Panc1 (cell line): ENCODE measurements around the gene UROS. TPM values are rescaled to one million over a fixed set of nuclear protein-coding genes. Genes with fewer than 3 reads are reported as not detected.

Experiments
- ATAC-seq: fragments of 200-7000 bp; cut with Tn5 transposase; 2 replicates; pipeline ENCODE4 v1.9.1; 2020; ENCODE audit warnings: mild to moderate bottlenecking, moderate library complexity
- BruUV-seq: library from RNA; stranded (reverse); fragments of 400-500 nt; replicated peaks from 2 replicates; lab custom pipeline; 2021; lab: Mats Ljungman, UMichigan
- CTCF ChIA-PET: fragments of 300-600 bp; sonication (Branson Sonifier 250); formaldehyde crosslinking; loops from one replicate; lab custom pipeline; 2022; ENCODE audit warnings: antibody characterized with exemption; lab: Charles Lee
- POLR2A ChIA-PET: fragments of 300-600 bp; sonication (Branson Sonifier 250); formaldehyde crosslinking; loops from one replicate; lab custom pipeline; 2022; ENCODE audit warnings: antibody characterized with exemption; lab: Charles Lee
- DNase-seq: peaks from one replicate; pipeline ENCODE4 v3.0.0-alpha.2; 2010; ENCODE audit warnings: low read depth, low spot score
- H3K27ac ChIP-seq: 2 replicates; pipeline ENCODE4 v1.5.1; 2011; ENCODE audit warnings: mild to moderate bottlenecking, low read length, inconsistent platforms
- H3K27me3 ChIP-seq: fragments of 200-500 bp; sonication (Bioruptor generic); 2 replicates; pipeline ENCODE4 v1.6.0; 2014; ENCODE audit warnings: low read length, inconsistent platforms; ENCODE audit not compliant: control insufficient read depth, insufficient read depth
- H3K36me3 ChIP-seq: fragments of 200-500 bp; sonication (Bioruptor generic); 2 replicates; pipeline ENCODE4 v1.5.1; 2014; ENCODE audit warnings: inconsistent platforms, mild to moderate bottlenecking, low read length, moderate library complexity; ENCODE audit not compliant: control insufficient read depth, insufficient read depth
- H3K4me1 ChIP-seq: 2 replicates; pipeline ENCODE4 v1.5.1; 2011; ENCODE audit warnings: inconsistent platforms, mild to moderate bottlenecking, low read length, moderate library complexity; ENCODE audit not compliant: control insufficient read depth, insufficient read depth
- H3K4me3 ChIP-seq, 2 experiments: 2 replicates each; pipeline ENCODE4 v1.5.1; 2011 to 2012; ENCODE audit warnings: low read depth in 2 of 2, low read length in 2 of 2, mild to moderate bottlenecking in 2 of 2, inconsistent platforms in 1 of 2, moderate library complexity in 1 of 2
- H3K9me3 ChIP-seq: fragments of 200-500 bp; sonication (Bioruptor generic); 2 replicates; pipeline ENCODE4 v1.5.1; 2014; ENCODE audit warnings: low read depth, mild to moderate bottlenecking, inconsistent platforms, low read length, moderate library complexity; ENCODE audit not compliant: control insufficient read depth, insufficient read depth
- POLR2AphosphoS5 ChIP-seq: IDR thresholded peaks from 2 replicates; pipeline ENCODE4 v1.6.1; 2012; ENCODE audit warnings: mild to moderate bottlenecking, low read depth, low read length, moderate library complexity
- SIN3A ChIP-seq: IDR thresholded peaks from 2 replicates; pipeline ENCODE4 v1.6.1; 2012; ENCODE audit warnings: low read depth, mild to moderate bottlenecking, low read length, moderate library complexity, borderline replicate concordance; ENCODE audit not compliant: insufficient read depth
- TCF7L2 ChIP-seq: IDR thresholded peaks from 2 replicates; pipeline ENCODE4 v1.6.1; 2011; ENCODE audit warnings: mild to moderate bottlenecking, low read depth, low read length, inconsistent platforms
- in situ Hi-C: cut with HindIII; loops from 2 replicates; pipeline ENCODE4 v1.10.0; 2016; ENCODE audit warnings: low sequenced_read_pairs, low pct_unique_long_range_greater_than_20kb
- intact Hi-C: fragments of 100-400 bp; cut with micrococcal nuclease; formaldehyde crosslinking; loops from one replicate; pipeline ENCODE4 v1.10.0; 2022; ENCODE audit not compliant: unreplicated experiment
- total RNA-seq: library from RNA; stranded (reverse); gene quantifications from one replicate; pipeline ENCODE4 v1.2.1, GENCODE V29; 2021; ENCODE audit not compliant: unreplicated experiment
- TF ChIP-seq, protein P1 (sequence below): fragments of 450-650 bp; IDR thresholded peaks from 2 replicates; pipeline ENCODE4 v1.5.1; 2017; ENCODE audit warnings: mild to moderate bottlenecking
- TF ChIP-seq, protein P2 (sequence below), 2 experiments: IDR thresholded peaks; 2 replicates each; pipeline ENCODE4 v1.6.1; 2011 to 2012; ENCODE audit warnings: low read depth in 2 of 2, control low read depth in 1 of 2, low read length in 1 of 2, mild to moderate bottlenecking in 1 of 2, moderate library complexity in 1 of 2; ENCODE audit not compliant: insufficient read depth in 1 of 2

Gene UROS
- total RNA-seq, 1 experiment from 2014 or later = 103 TPM

DNA sequence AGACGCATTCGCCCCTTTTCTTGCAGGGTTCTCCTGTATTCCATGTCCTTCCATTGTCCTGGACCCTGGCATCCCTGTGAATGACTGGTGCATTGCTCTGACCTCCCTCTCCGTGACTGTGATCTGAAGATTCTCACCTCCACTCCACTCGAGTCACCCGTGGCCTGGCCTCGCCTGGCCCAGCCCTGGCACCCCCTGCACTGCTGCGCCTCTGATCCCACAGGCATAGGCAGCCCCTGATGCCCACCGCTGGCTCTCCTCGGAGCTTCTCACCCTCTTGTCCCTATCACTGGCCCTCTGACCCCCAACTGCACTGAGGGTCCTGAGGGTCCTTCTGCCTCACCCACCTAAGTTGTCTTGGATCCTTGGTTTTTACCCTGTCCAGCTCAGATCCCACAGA is 45.3 kb downstream of the UROS start:
- Histone ChIP-seq H3K4me1 (no peaks in the 10 kb centered on the region), H3K9me3 (no peaks in the 10 kb centered on the region), H3K36me3 (no peaks in the 10 kb centered on the region), H3K27me3 (no peaks in the 10 kb centered on the region), H3K27ac (no peak overlapping the region), H3K4me3 (no peak overlapping the region)
- TF ChIP-seq, protein P1, sequence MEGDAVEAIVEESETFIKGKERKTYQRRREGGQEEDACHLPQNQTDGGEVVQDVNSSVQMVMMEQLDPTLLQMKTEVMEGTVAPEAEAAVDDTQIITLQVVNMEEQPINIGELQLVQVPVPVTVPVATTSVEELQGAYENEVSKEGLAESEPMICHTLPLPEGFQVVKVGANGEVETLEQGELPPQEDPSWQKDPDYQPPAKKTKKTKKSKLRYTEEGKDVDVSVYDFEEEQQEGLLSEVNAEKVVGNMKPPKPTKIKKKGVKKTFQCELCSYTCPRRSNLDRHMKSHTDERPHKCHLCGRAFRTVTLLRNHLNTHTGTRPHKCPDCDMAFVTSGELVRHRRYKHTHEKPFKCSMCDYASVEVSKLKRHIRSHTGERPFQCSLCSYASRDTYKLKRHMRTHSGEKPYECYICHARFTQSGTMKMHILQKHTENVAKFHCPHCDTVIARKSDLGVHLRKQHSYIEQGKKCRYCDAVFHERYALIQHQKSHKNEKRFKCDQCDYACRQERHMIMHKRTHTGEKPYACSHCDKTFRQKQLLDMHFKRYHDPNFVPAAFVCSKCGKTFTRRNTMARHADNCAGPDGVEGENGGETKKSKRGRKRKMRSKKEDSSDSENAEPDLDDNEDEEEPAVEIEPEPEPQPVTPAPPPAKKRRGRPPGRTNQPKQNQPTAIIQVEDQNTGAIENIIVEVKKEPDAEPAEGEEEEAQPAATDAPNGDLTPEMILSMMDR = no peak
- TF ChIP-seq TCF7L2 = no peak
- TF ChIP-seq, protein P2, sequence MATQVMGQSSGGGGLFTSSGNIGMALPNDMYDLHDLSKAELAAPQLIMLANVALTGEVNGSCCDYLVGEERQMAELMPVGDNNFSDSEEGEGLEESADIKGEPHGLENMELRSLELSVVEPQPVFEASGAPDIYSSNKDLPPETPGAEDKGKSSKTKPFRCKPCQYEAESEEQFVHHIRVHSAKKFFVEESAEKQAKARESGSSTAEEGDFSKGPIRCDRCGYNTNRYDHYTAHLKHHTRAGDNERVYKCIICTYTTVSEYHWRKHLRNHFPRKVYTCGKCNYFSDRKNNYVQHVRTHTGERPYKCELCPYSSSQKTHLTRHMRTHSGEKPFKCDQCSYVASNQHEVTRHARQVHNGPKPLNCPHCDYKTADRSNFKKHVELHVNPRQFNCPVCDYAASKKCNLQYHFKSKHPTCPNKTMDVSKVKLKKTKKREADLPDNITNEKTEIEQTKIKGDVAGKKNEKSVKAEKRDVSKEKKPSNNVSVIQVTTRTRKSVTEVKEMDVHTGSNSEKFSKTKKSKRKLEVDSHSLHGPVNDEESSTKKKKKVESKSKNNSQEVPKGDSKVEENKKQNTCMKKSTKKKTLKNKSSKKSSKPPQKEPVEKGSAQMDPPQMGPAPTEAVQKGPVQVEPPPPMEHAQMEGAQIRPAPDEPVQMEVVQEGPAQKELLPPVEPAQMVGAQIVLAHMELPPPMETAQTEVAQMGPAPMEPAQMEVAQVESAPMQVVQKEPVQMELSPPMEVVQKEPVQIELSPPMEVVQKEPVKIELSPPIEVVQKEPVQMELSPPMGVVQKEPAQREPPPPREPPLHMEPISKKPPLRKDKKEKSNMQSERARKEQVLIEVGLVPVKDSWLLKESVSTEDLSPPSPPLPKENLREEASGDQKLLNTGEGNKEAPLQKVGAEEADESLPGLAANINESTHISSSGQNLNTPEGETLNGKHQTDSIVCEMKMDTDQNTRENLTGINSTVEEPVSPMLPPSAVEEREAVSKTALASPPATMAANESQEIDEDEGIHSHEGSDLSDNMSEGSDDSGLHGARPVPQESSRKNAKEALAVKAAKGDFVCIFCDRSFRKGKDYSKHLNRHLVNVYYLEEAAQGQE (IDR thresholded peaks at IDR 0.05; ENCODE audit: insufficient read depth in 1 of 2, low read depth in 2 of 2, low read length in 1 of 2) = no peak
- no peak for TF ChIP-seq SIN3A
- TF ChIP-seq POLR2AphosphoS5 = no peak
- no TSS peak for BruUV-seq
- ATAC-seq (no peak), DNase-seq (no peak)
- in situ Hi-C loops (no loop called here), intact Hi-C loops (no loop called here)
- POLR2A ChIA-PET = no interaction called here
- CTCF ChIA-PET = no interaction called here

DNA sequence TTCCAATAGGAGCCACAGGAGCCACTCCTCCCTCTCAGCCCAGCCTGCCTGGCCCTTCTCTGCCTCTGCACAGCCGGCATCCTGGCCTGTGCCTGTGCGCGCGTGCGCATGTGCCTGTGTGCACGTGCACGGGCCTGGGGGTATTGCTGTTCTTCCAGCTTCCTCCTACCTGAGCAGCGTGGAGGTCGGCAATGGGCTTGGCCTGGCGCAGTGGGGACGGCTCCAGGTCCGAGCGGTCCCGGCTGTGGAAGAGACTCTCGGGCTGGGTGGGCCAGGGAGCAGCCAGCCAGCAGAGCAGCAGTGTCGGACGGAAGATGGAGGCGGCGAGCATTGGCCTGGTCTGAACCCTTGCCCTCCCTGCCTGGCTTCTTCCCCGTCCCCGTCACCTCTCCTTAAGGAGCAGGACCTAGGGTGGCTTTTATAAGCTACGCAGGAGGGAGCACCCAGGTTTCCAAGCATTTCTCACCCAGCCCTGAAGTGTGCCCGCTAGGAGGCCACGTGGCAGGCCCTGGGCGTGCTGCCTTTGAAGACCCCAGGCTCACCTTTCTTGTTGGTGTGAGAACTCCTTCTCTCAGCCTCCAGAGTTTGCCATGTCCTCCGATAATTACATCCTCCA is 47.5 kb downstream of the UROS start, which contains the start of gene MMP21:
TSS of gene MMP21 (minus strand) at position 331 of the 616 bp plus-strand sequence. CDS start at position 331, 0 bp downstream.
- POLR2A ChIA-PET = no interaction called here
- intact Hi-C loops = no loop called here
- Histone ChIP-seq H3K4me1 (no peaks in the 10 kb centered on the region), H3K36me3 (no peaks in the 10 kb centered on the region), H3K4me3 (no peak within 1 kb of the TSS), H3K27ac (no peak within 1 kb of the TSS), H3K9me3 (no peaks in the 10 kb centered on the region), H3K27me3 (no peaks in the 10 kb centered on the region)
- BruUV-seq = no TSS peak
- CTCF ChIA-PET = no interaction called here
- ATAC-seq = peak; percentile 23
- TF ChIP-seq, protein P1 = no peak
- TF ChIP-seq, protein P2 (IDR thresholded peaks at IDR 0.05; ENCODE audit: insufficient read depth in 1 of 2, low read depth in 2 of 2, low read length in 1 of 2) = no peak
- TF ChIP-seq SIN3A (no peak), POLR2AphosphoS5 (no peak), TCF7L2 (no peak)
- in situ Hi-C loops = no loop called here
- DNase-seq = no peak
